HG02623 (cell line): ENCODE measurements around the gene PAGE2.
"Not testable (repeated sequence)": the region's sequence is repeated elsewhere in the genome, so short reads cannot be mapped to it uniquely, and the experiment has no call there.

Source experiments
- ATAC-seq: cut with Tn5 transposase; IDR thresholded peaks from one replicate; pipeline ENCODE4 v1.9.1; 2021; ENCODE audit warnings: moderate library complexity; ENCODE audit not compliant: unreplicated experiment

PAGE2 gene

GRCh38 chrX:55120761-55121358, 32.0 kb downstream of the PAGE2 start:
- no peak for ATAC-seq

- no peak for ATAC-seq
Observed at GRCh38 chrX:55123900-55124299, 35.1 kb downstream of the PAGE2 start.

- no peak for ATAC-seq
Observed at GRCh38 chrX:55127692-55128091, 38.9 kb downstream of the PAGE2 start.

GRCh38 chrX:55129361-55129760, 40.5 kb downstream of the PAGE2 start:
- no peak for ATAC-seq

- no peak for ATAC-seq
Observed at GRCh38 chrX:55130481-55130880, 41.7 kb downstream of the PAGE2 start.

GRCh38 chrX:55132416-55132815, 43.6 kb downstream of the PAGE2 start:
- no peak for ATAC-seq

- no peak for ATAC-seq
Observed at GRCh38 chrX:55135171-55135570, 46.4 kb downstream of the PAGE2 start.

- not testable (repeated sequence) for ATAC-seq
Observed at GRCh38 chrX:55140800-55141199, 52.0 kb downstream of the PAGE2 start.
